G401.6 (cell line): Measurements from ENCODE around the gene FAM43B.

Source experiments
- FAIRE-seq: peaks from 2 replicates; lab custom pipeline; 2012; peaks lifted over from hg19 to GRCh38; lab: Jason Lieb, UNC

FAM43B gene

GRCh38 chr1:20593756-20594155, 41.4 kb downstream of the FAM43B start:
- no peak for FAIRE-seq

GRCh38 chr1:20594746-20595145, 42.4 kb downstream of the FAM43B start:
- FAIRE-seq, result no peak

GRCh38 chr1:20596106-20596505, 43.7 kb downstream of the FAM43B start:
- FAIRE-seq, result no peak

- no peak for FAIRE-seq
Measured at GRCh38 chr1:20597650-20598049, 45.3 kb downstream of the FAM43B start.

- no peak for FAIRE-seq
Measured at GRCh38 chr1:20600156-20600555, 47.8 kb downstream of the FAM43B start.

- no peak for FAIRE-seq
Measured at GRCh38 chr1:20601129-20601825, 48.9 kb downstream of the FAM43B start.

GRCh38 chr1:20602851-20603450, 50.6 kb downstream of the FAM43B start:
- FAIRE-seq, result no peak

- no peak for FAIRE-seq
Measured at GRCh38 chr1:20603504-20604464, 51.4 kb downstream of the FAM43B start.
